BJ (cell line): ENCODE results near the gene ZNF891. TPM values are rescaled to one million over a fixed set of nuclear protein-coding genes. Genes with fewer than 3 reads are reported as not detected.

ENCODE experiments used
- CTCF ChIA-PET: fragments of 350-600 bp; formaldehyde crosslinking; extraction: SDS; loops from one replicate; lab custom pipeline; 2021; ENCODE audit warnings: antibody characterized with exemption, inconsistent platforms; lab: Yijun Ruan, JAX
- POLR2A ChIA-PET: fragments of 300-600 bp; sonication (Branson Sonifier 250); formaldehyde crosslinking; extraction: SDS; loops from one replicate; lab custom pipeline; 2021; ENCODE audit warnings: antibody characterized with exemption; lab: Charles Lee
- DNase-seq: peaks from one replicate; pipeline ENCODE4 v3.0.0-alpha.2; 2011; ENCODE audit warnings: low read depth
- H3K27me3 ChIP-seq: 2 replicates; pipeline ENCODE4 v1.6.0; 2011; ENCODE audit warnings: low read length; ENCODE audit not compliant: control insufficient read depth, insufficient read depth
- H3K36me3 ChIP-seq: 2 replicates; pipeline ENCODE4 v1.5.1; 2011; ENCODE audit warnings: low read length; ENCODE audit not compliant: control insufficient read depth, insufficient read depth
- H3K4me3 ChIP-seq: 2 replicates; pipeline ENCODE4 v1.5.1; 2011; ENCODE audit warnings: low read depth, mild to moderate bottlenecking, control low read depth, low read length
- CTCF ChIP-seq: IDR thresholded peaks from 2 replicates; pipeline ENCODE4 v1.5.1; 2011; ENCODE audit warnings: low read depth, mild to moderate bottlenecking, control low read depth, inconsistent platforms, low read length, moderate library complexity; ENCODE audit not compliant: insufficient read depth
- polyA plus RNA-seq: library from polyadenylated mRNA; depleted of rRNA; stranded (reverse); fragments of >200 nt; gene quantifications from 2 replicates; pipeline ENCODE4 v1.2.3, GENCODE V29; 2011

ZNF891 gene
- polyA plus RNA-seq, 1 experiment, result 0.21 TPM

GRCh38 chr12:133120385-133121191 is 9.5 kb downstream of the ZNF891 start:
- ChIA-PET CTCF (no interaction called here), POLR2A (no interaction called here)
- H3K27me3 ChIP-seq, result no peaks in the 10 kb centered on the region
- TF ChIP-seq CTCF, result no peak
- no peak for DNase-seq
- H3K36me3 ChIP-seq, result peaks cover 2% of the 10 kb centered on the region
- H3K4me3 ChIP-seq, result no peak overlapping the region

GRCh38 chr12:133108150-133108549 is 21.9 kb downstream of the ZNF891 start:
- no peak for DNase-seq
- no peak for TF ChIP-seq CTCF
- Histone ChIP-seq H3K4me3 (no peak overlapping the region), H3K27me3 (no peaks in the 10 kb centered on the region), H3K36me3 (peaks cover 7% of the 10 kb centered on the region)
- ChIA-PET POLR2A (no interaction called here), CTCF (no interaction called here)

- DNase-seq, result no peak
- no peak for TF ChIP-seq CTCF
- POLR2A ChIA-PET, result no interaction called here
- no peak overlapping the region for H3K4me3 ChIP-seq
- CTCF ChIA-PET, result no interaction called here
- H3K27me3 ChIP-seq, result no peaks in the 10 kb centered on the region
- peaks cover 7% of the 10 kb centered on the region for H3K36me3 ChIP-seq
Observed at GRCh38 chr12:133107121-133107520, 23.0 kb downstream of the ZNF891 start.

GRCh38 chr12:133106253-133106652 is 23.8 kb downstream of the ZNF891 start:
- Histone ChIP-seq H3K27me3 (no peaks in the 10 kb centered on the region), H3K4me3 (no peak overlapping the region), H3K36me3 (peaks cover 7% of the 10 kb centered on the region)
- no peak for TF ChIP-seq CTCF
- POLR2A ChIA-PET, result no interaction called here
- DNase-seq, result no peak
- CTCF ChIA-PET, result no interaction called here

GRCh38 chr12:133105620-133106019 is 24.5 kb downstream of the ZNF891 start:
- no peak for TF ChIP-seq CTCF
- ChIA-PET CTCF (no interaction called here), POLR2A (no interaction called here)
- no peak for DNase-seq
- Histone ChIP-seq H3K36me3 (peaks cover 8% of the 10 kb centered on the region), H3K27me3 (no peaks in the 10 kb centered on the region), H3K4me3 (no peak overlapping the region)
